HL-60 (cell line): ENCODE results near the gene MRPL28.
"Not testable (repeated sequence)": the region's sequence is repeated elsewhere in the genome, so short reads cannot be mapped to it uniquely, and the experiment has no call there.

Experiments
- DNase-seq, 2 experiments: peaks; one replicate each; pipeline ENCODE4 v3.0.0-alpha.2; 2010 to 2020; ENCODE audit warnings: low read depth in 1 of 2, low spot score in 1 of 2
- H3K27ac ChIP-seq: fragments of 250-450 bp; sonication (Bioruptor Pico); replicated peaks from 2 replicates; pipeline ENCODE4 v1.5.1; 2020; ENCODE audit warnings: mild to moderate bottlenecking, moderate library complexity
- H3K27me3 ChIP-seq: fragments of 250-450 bp; sonication (Bioruptor Pico); 2 replicates; pipeline ENCODE4 v1.5.1; 2021; ENCODE audit warnings: mild to moderate bottlenecking, moderate library complexity; ENCODE audit not compliant: insufficient read depth, poor library complexity, severe bottlenecking
- H3K4me3 ChIP-seq: replicated peaks from 2 replicates; pipeline ENCODE4 v1.5.1; 2011; ENCODE audit warnings: mild to moderate bottlenecking, control low read depth, low read length; ENCODE audit not compliant: insufficient read depth
- CTCF ChIP-seq: IDR thresholded peaks from one replicate; pipeline ENCODE4 v1.5.1; 2011; ENCODE audit warnings: low read length, control low read depth, inconsistent platforms; ENCODE audit not compliant: insufficient read depth
- GABPA ChIP-seq: IDR thresholded peaks from 2 replicates; pipeline ENCODE4 v1.6.1; 2012; ENCODE audit warnings: low read depth
- POLR2AphosphoS5 ChIP-seq: IDR thresholded peaks from 2 replicates; pipeline ENCODE4 v1.6.1; 2012; ENCODE audit warnings: low read depth
- REST ChIP-seq: IDR thresholded peaks from 2 replicates; pipeline ENCODE4 v1.6.1; 2012; ENCODE audit warnings: low read depth; ENCODE audit not compliant: insufficient replicate concordance
- SPI1 ChIP-seq: IDR thresholded peaks from 2 replicates; pipeline ENCODE4 v1.6.1; 2012; ENCODE audit warnings: low read depth, mild to moderate bottlenecking, borderline replicate concordance

The MRPL28 gene

GRCh38 chr16:348495-348894 lies 21.8 kb downstream of the MRPL28 start:
- H3K27me3 ChIP-seq, DNase-seq, H3K4me3 ChIP-seq, H3K27ac ChIP-seq: not testable (repeated sequence)

- no peaks in the 10 kb centered on the region for H3K27me3 ChIP-seq
- H3K27ac ChIP-seq: no peak overlapping the region
- TF ChIP-seq POLR2AphosphoS5: no peak
- no peak for TF ChIP-seq GABPA
- no peak for TF ChIP-seq REST
- no peak for TF ChIP-seq SPI1
- no peak for TF ChIP-seq CTCF
- no peak overlapping the region for H3K4me3 ChIP-seq
- no peak for DNase-seq
Observed at GRCh38 chr16:347203-347602, 23.1 kb downstream of the MRPL28 start.

GRCh38 chr16:346587-346986 lies 23.8 kb downstream of the MRPL28 start:
- Histone ChIP-seq H3K4me3 (no peak overlapping the region), H3K27me3 (no peaks in the 10 kb centered on the region), H3K27ac (no peak overlapping the region)
- no peak for TF ChIP-seq REST
- TF ChIP-seq SPI1: no peak
- TF ChIP-seq GABPA: no peak
- TF ChIP-seq POLR2AphosphoS5: no peak
- TF ChIP-seq CTCF: no peak
- no peak for DNase-seq

- no peak for DNase-seq
- no peak overlapping the region for H3K27ac ChIP-seq
- no peak for TF ChIP-seq CTCF
- TF ChIP-seq SPI1: no peak
- TF ChIP-seq REST: no peak
- no peak for TF ChIP-seq GABPA
- no peak for TF ChIP-seq POLR2AphosphoS5
- H3K4me3 ChIP-seq: no peak overlapping the region
- H3K27me3 ChIP-seq: no peaks in the 10 kb centered on the region
Observed at GRCh38 chr16:345772-346171, 24.6 kb downstream of the MRPL28 start.
